Activated CD4-positive, alpha-beta T cell treated with anti-CD3 and anti-CD28 coated beads, Interleukin-2, amount 50 U/mL, for 24 hours (primary cell): ENCODE data around the gene CEP72.
"Not testable (repeated sequence)": the region's sequence is repeated elsewhere in the genome, so short reads cannot be mapped to it uniquely, and the experiment has no call there.

Experiments used
- DNase-seq, 2 donors: peaks; one replicate each; pipeline ENCODE4 v3.0.0-alpha.2; 2020; ENCODE audit warnings: low read depth in 1 of 2, low spot score in 1 of 2

The CEP72 gene

GRCh38 chr5:611731-612486 lies at the start of gene CEP72:
Gene CEP72 (plus strand): TSS chr5:612340. CDS start chr5:612362, 22 bp downstream.
- DNase-seq: peak; percentile 88 to 89

- DNase-seq: no peak
These were observed 46.2 kb upstream of the CEP72 start for GRCh38 chr5:565782-566440.

GRCh38 chr5:566636-567309 lies 45.4 kb upstream of the CEP72 start:
- no peak for DNase-seq

GRCh38 chr5:567664-568060 lies 44.5 kb upstream of the CEP72 start:
- no peak for DNase-seq

GRCh38 chr5:568061-568781 lies 43.9 kb upstream of the CEP72 start:
- no peak for DNase-seq

- DNase-seq: no peak
These were observed 43.3 kb upstream of the CEP72 start for GRCh38 chr5:568809-569208.

GRCh38 chr5:569358-569867 lies 42.7 kb upstream of the CEP72 start:
- DNase-seq: no peak

GRCh38 chr5:569868-570361 lies 42.2 kb upstream of the CEP72 start:
- no peak for DNase-seq

GRCh38 chr5:570446-570845 lies 41.7 kb upstream of the CEP72 start:
- DNase-seq: no peak

- DNase-seq: no peak
These were observed 41.3 kb upstream of the CEP72 start for GRCh38 chr5:570886-571285.

- no peak for DNase-seq
These were observed 40.3 kb upstream of the CEP72 start for GRCh38 chr5:571791-572190.

- no peak for DNase-seq
These were observed 39.6 kb upstream of the CEP72 start for GRCh38 chr5:572398-573019.

GRCh38 chr5:573206-573605 lies 38.9 kb upstream of the CEP72 start:
- DNase-seq: no peak

- no peak for DNase-seq
These were observed 38.2 kb upstream of the CEP72 start for GRCh38 chr5:573976-574375.

GRCh38 chr5:574906-575305 lies 37.2 kb upstream of the CEP72 start:
- DNase-seq: no peak

GRCh38 chr5:575636-576035 lies 36.5 kb upstream of the CEP72 start:
- no peak for DNase-seq

- DNase-seq: not testable (repeated sequence)
These were observed 34.9 kb upstream of the CEP72 start for GRCh38 chr5:577214-577613.

- DNase-seq: no peak
These were observed 34.3 kb upstream of the CEP72 start for GRCh38 chr5:577800-578199.

GRCh38 chr5:579211-579610 lies 32.9 kb upstream of the CEP72 start:
- no peak for DNase-seq

GRCh38 chr5:579746-580366 lies 32.3 kb upstream of the CEP72 start:
- no peak for DNase-seq
